ENCODE measurements around the gene KIRREL1.
A peak's percentile ranks its signal among the peaks of the same experiment; 100 is the strongest.

Gene KIRREL1

GRCh38 chr1:158020886-158021620, 27.6 kb downstream of the KIRREL1 start:
- no peaks in the 10 kb centered on the region for H3K27me3 ChIP-seq (ENCODE audit: insufficient read depth, low read length)
- H3K9me3 ChIP-seq (ENCODE audit: insufficient read depth, low read depth, low read length): no peaks in the 10 kb centered on the region
- H3K4me1 ChIP-seq (ENCODE audit: insufficient read depth, low read length): peaks cover 84% of the 10 kb centered on the region
- H3K27ac ChIP-seq (ENCODE audit: low read depth, low read length): no peak overlapping the region
- H3K36me3 ChIP-seq (ENCODE audit: insufficient read depth, low read length): peaks cover under 1% of the 10 kb centered on the region; the same call in 1 of the 2 replicates
- no peak overlapping the region for H3K4me3 ChIP-seq (ENCODE audit: low read length)
- no peak overlapping the region for H3K9ac ChIP-seq (ENCODE audit: low read depth, low read length)
- 71% methylated on average over 6 of the region's 6 CpGs for WGBS

- H3K9ac ChIP-seq (ENCODE audit: low read depth, low read length): no peak overlapping the region
- H3K27me3 ChIP-seq (ENCODE audit: insufficient read depth, low read length): no peaks in the 10 kb centered on the region
- H3K4me3 ChIP-seq (ENCODE audit: low read length): no peak overlapping the region
- no peak overlapping the region for H3K27ac ChIP-seq (ENCODE audit: low read depth, low read length)
- H3K4me1 ChIP-seq (ENCODE audit: insufficient read depth, low read length): peaks cover 77% of the 10 kb centered on the region
- H3K36me3 ChIP-seq (ENCODE audit: insufficient read depth, low read length): peaks cover 5% of the 10 kb centered on the region; the same call in 1 of the 2 replicates
- WGBS: 80% methylated on average over 2 of the region's 2 CpGs
- no peaks in the 10 kb centered on the region for H3K9me3 ChIP-seq (ENCODE audit: insufficient read depth, low read depth, low read length)
Measured at GRCh38 chr1:158021721-158022120, 28.3 kb downstream of the KIRREL1 start.

- WGBS: 80% methylated on average over 7 of the region's 7 CpGs
- no peak overlapping the region for H3K27ac ChIP-seq (ENCODE audit: low read depth, low read length)
- H3K9ac ChIP-seq (ENCODE audit: low read depth, low read length): no peak overlapping the region
- H3K36me3 ChIP-seq (ENCODE audit: insufficient read depth, low read length): peaks cover 5% of the 10 kb centered on the region; the same call in 1 of the 2 replicates
- peaks cover 69% of the 10 kb centered on the region for H3K4me1 ChIP-seq (ENCODE audit: insufficient read depth, low read length)
- no peaks in the 10 kb centered on the region for H3K27me3 ChIP-seq (ENCODE audit: insufficient read depth, low read length)
- no peak overlapping the region for H3K4me3 ChIP-seq (ENCODE audit: low read length)
- H3K9me3 ChIP-seq (ENCODE audit: insufficient read depth, low read depth, low read length): no peaks in the 10 kb centered on the region
Measured at GRCh38 chr1:158022554-158023312, 29.3 kb downstream of the KIRREL1 start.

- H3K9me3 ChIP-seq (ENCODE audit: insufficient read depth, low read depth, low read length): no peaks in the 10 kb centered on the region
- H3K4me1 ChIP-seq (ENCODE audit: insufficient read depth, low read length): peaks cover 51% of the 10 kb centered on the region
- no peak overlapping the region for H3K4me3 ChIP-seq (ENCODE audit: low read length)
- 87% methylated on average over 7 of the region's 7 CpGs for WGBS
- no peak overlapping the region for H3K27ac ChIP-seq (ENCODE audit: low read depth, low read length)
- no peak overlapping the region for H3K9ac ChIP-seq (ENCODE audit: low read depth, low read length)
- H3K27me3 ChIP-seq (ENCODE audit: insufficient read depth, low read length): no peaks in the 10 kb centered on the region
- H3K36me3 ChIP-seq (ENCODE audit: insufficient read depth, low read length): peaks cover 5% of the 10 kb centered on the region; the same call in 1 of the 2 replicates
Measured at GRCh38 chr1:158024737-158025136, 31.3 kb downstream of the KIRREL1 start.

GRCh38 chr1:158025576-158026230, 32.3 kb downstream of the KIRREL1 start:
- no peaks in the 10 kb centered on the region for H3K9me3 ChIP-seq (ENCODE audit: insufficient read depth, low read depth, low read length)
- peaks cover 14% of the 10 kb centered on the region for H3K36me3 ChIP-seq (ENCODE audit: insufficient read depth, low read length)
- H3K4me1 ChIP-seq (ENCODE audit: insufficient read depth, low read length): peaks cover 41% of the 10 kb centered on the region
- WGBS: 71% methylated on average over 5 of the region's 6 CpGs
- H3K27me3 ChIP-seq (ENCODE audit: insufficient read depth, low read length): no peaks in the 10 kb centered on the region
- no peak overlapping the region for H3K4me3 ChIP-seq (ENCODE audit: low read length)
- 0 out of 2 replicates have a peak overlapping the region, but pooled peaks have one; percentile 1 for H3K9ac ChIP-seq (ENCODE audit: low read depth, low read length)
- H3K27ac ChIP-seq (ENCODE audit: low read depth, low read length): no peak overlapping the region; the same call in 1 of the 2 replicates

GRCh38 chr1:158026651-158027050, 33.2 kb downstream of the KIRREL1 start:
- 87% methylated on average over 1 of the region's 1 CpG for WGBS
- H3K4me1 ChIP-seq (ENCODE audit: insufficient read depth, low read length): peaks cover 32% of the 10 kb centered on the region

GRCh38 chr1:158027508-158027907, 34.1 kb downstream of the KIRREL1 start:
- 100% methylated on average over 2 of the region's 2 CpGs for WGBS
- Histone ChIP-seq H3K9ac (ENCODE audit: low read depth, low read length) (no peak overlapping the region), H3K9me3 (ENCODE audit: insufficient read depth, low read depth, low read length) (no peaks in the 10 kb centered on the region), H3K4me1 (ENCODE audit: insufficient read depth, low read length) (peaks cover 24% of the 10 kb centered on the region; the same call in 1 of the 2 replicates), H3K36me3 (ENCODE audit: insufficient read depth, low read length) (peaks cover 26% of the 10 kb centered on the region), H3K27ac (ENCODE audit: low read depth, low read length) (no peak overlapping the region), H3K4me3 (ENCODE audit: low read length) (no peak overlapping the region), H3K27me3 (ENCODE audit: insufficient read depth, low read length) (no peaks in the 10 kb centered on the region)

More at GRCh38 chr1:158026651-158027050, 33.2 kb downstream of the KIRREL1 start:
- Histone ChIP-seq H3K4me3 (ENCODE audit: low read length) (no peak overlapping the region), H3K27me3 (ENCODE audit: insufficient read depth, low read length) (no peaks in the 10 kb centered on the region), H3K36me3 (ENCODE audit: insufficient read depth, low read length) (peaks cover 23% of the 10 kb centered on the region), H3K9me3 (ENCODE audit: insufficient read depth, low read depth, low read length) (no peaks in the 10 kb centered on the region), H3K27ac (ENCODE audit: low read depth, low read length) (no peak overlapping the region), H3K9ac (ENCODE audit: low read depth, low read length) (no peak overlapping the region)

DNA sequence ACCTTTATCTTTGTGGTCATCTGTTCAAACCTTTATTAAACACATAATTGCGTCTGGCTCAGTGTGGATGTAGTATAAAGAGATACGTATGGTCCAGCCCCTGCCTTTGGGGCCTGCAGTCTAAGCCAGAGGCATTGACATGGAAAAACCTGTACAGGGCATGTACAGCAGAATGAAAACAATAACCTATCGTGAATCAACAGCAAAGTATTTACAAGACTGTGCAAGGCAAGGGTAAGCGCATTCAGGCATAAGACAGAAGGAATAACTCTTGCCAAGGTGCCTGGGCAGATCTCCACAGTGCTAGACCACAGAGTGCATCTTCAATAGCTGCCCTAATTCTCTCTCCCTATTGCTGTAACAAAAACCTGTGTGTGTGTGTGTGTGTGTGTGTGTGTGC, 35.5 kb downstream of the KIRREL1 start:
- 65% methylated on average over 3 of the region's 4 CpGs for WGBS
- Histone ChIP-seq H3K27me3 (ENCODE audit: insufficient read depth, low read length) (no peaks in the 10 kb centered on the region), H3K4me3 (ENCODE audit: low read length) (no peak overlapping the region), H3K9ac (ENCODE audit: low read depth, low read length) (no peak overlapping the region), H3K9me3 (ENCODE audit: insufficient read depth, low read depth, low read length) (no peaks in the 10 kb centered on the region), H3K36me3 (ENCODE audit: insufficient read depth, low read length) (peaks cover 26% of the 10 kb centered on the region), H3K27ac (ENCODE audit: low read depth, low read length) (no peak overlapping the region), H3K4me1 (ENCODE audit: insufficient read depth, low read length) (peaks cover 17% of the 10 kb centered on the region; the same call in 1 of the 2 replicates)

DNA sequence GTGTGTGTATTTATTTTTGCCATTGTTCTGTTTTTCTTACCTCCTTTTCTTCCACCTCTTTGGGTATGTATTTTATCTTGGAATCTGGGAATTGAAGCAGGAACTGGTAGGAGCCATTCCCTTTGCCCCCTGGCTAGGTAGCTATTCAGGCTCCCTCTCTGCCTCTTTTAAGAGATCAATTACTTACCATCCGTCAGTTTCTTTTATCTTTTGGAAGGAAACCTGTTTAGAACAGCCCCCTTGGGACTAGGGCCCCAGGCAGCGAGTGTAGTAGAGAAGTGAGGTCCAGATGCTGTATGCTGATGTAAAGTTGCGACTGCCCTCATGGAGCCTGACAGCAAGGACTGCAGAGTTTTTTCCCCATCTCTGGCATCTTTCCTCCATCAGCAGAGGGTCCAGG, 41.6 kb downstream of the KIRREL1 start:
- 56% methylated on average over 3 of the region's 3 CpGs for WGBS

DNA sequence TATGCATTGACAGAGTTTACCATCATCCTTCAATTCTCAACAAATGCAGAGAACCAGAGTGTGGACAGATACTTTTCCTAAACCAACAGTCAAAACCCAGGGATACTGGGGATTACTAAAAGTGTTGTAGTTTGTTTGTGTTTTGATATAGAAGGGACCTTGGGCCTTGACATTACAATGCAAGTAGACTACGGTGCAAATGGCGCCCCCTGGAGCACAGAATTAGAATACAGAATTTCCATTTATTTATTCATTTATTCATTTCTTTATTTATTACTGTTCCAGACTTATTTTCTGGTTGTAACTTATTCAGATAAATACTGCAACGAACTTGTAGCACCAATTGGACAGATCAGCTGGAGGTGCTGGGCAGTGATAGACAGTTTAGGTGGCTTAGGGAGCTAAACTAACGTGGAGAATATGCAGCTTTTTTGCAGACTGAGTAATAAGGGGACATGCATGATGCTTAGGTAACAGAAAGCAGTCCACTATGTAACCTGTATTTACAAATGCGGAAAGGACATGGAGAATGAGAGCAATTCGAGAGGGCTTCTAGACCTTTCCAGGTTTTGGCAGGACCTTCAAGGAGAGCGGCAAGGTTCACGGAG, 42.6 kb downstream of the KIRREL1 start:
- H3K4me3 ChIP-seq (ENCODE audit: low read length): no peak overlapping the region
- H3K9ac ChIP-seq (ENCODE audit: low read depth, low read length): no peak overlapping the region
- H3K9me3 ChIP-seq (ENCODE audit: insufficient read depth, low read depth, low read length): no peaks in the 10 kb centered on the region
- peaks cover 8% of the 10 kb centered on the region for H3K36me3 ChIP-seq (ENCODE audit: insufficient read depth, low read length)
- no peaks in the 10 kb centered on the region for H3K27me3 ChIP-seq (ENCODE audit: insufficient read depth, low read length)
- 68% methylated on average over 7 of the region's 8 CpGs for WGBS
- H3K4me1 ChIP-seq (ENCODE audit: insufficient read depth, low read length): peaks cover 29% of the 10 kb centered on the region
- H3K27ac ChIP-seq (ENCODE audit: low read depth, low read length): no peak overlapping the region

More for the DNA sequence above, 41.6 kb downstream of the KIRREL1 start:
- Histone ChIP-seq H3K4me1 (ENCODE audit: insufficient read depth, low read length) (peaks cover 29% of the 10 kb centered on the region), H3K27ac (ENCODE audit: low read depth, low read length) (no peak overlapping the region), H3K4me3 (ENCODE audit: low read length) (no peak overlapping the region), H3K36me3 (ENCODE audit: insufficient read depth, low read length) (peaks cover 19% of the 10 kb centered on the region), H3K27me3 (ENCODE audit: insufficient read depth, low read length) (no peaks in the 10 kb centered on the region), H3K9me3 (ENCODE audit: insufficient read depth, low read depth, low read length) (no peaks in the 10 kb centered on the region), H3K9ac (ENCODE audit: low read depth, low read length) (no peak overlapping the region)

Data from HUES64 (cell line).